WI38 (cell line): ENCODE data around the gene CEMIP.

Experiments
- H3K4me3 ChIP-seq: 2 replicates; pipeline ENCODE4 v1.5.1; 2011; ENCODE audit warnings: low read depth, mild to moderate bottlenecking, control low read depth, low read length
- TF ChIP-seq, protein P1 (sequence below): IDR thresholded peaks from 2 replicates; pipeline ENCODE4 v1.5.1; 2012; ENCODE audit warnings: low read depth, mild to moderate bottlenecking, control low read depth, low read length

CEMIP gene

DNA sequence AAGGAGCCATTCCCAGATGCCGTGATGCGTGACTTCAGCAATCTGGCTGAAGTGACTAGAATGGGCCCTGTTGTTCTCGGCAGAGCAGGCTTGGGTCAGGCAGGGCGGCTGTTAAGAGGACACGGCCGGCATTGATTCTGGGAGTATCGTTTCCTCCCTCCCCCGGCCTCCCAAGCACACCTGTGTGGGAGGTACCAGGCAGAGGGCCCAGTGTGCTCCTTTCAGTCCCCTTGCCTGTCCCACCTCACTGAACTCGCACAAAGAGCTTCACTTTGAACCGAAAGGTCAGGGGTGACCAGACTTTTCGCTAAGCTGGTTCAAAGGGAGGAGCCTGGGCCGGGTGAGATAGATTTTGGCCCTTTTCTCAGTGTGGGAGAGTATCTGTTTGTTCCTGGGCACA, 92.7 kb downstream of the CEMIP start:
- no peak overlapping the region for H3K4me3 ChIP-seq
- TF ChIP-seq, protein P1, sequence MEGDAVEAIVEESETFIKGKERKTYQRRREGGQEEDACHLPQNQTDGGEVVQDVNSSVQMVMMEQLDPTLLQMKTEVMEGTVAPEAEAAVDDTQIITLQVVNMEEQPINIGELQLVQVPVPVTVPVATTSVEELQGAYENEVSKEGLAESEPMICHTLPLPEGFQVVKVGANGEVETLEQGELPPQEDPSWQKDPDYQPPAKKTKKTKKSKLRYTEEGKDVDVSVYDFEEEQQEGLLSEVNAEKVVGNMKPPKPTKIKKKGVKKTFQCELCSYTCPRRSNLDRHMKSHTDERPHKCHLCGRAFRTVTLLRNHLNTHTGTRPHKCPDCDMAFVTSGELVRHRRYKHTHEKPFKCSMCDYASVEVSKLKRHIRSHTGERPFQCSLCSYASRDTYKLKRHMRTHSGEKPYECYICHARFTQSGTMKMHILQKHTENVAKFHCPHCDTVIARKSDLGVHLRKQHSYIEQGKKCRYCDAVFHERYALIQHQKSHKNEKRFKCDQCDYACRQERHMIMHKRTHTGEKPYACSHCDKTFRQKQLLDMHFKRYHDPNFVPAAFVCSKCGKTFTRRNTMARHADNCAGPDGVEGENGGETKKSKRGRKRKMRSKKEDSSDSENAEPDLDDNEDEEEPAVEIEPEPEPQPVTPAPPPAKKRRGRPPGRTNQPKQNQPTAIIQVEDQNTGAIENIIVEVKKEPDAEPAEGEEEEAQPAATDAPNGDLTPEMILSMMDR: no peak

DNA sequence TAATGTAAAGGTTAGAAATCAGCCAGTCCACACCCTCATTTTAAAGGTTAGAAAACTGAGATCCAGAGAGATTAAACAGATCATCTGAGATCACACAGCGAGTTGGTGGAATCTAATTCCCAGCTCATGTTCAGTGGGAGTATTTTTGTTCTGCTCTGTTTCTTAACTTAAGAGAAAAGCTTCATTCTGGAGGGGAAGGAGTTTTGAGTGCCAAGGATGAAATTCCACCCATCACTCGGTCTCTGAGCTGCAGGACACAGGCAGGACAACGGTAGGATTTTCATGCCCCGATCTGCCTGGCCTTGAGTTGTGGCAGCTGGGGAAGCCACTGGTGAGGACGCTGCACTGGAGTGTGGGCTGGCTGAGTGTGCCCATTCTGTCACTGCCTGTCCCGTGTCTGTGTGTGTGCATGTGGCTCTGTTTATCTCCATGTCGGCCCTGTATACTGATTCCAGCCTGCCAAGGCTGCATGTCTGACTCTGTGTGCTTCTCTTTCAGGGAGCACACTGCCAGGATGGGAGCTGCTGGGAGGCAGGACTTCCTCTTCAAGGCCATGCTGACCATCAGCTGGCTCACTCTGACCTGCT, 94.3 kb downstream of the CEMIP start:
- TF ChIP-seq, protein P1: no peak
- no peak overlapping the region for H3K4me3 ChIP-seq

DNA sequence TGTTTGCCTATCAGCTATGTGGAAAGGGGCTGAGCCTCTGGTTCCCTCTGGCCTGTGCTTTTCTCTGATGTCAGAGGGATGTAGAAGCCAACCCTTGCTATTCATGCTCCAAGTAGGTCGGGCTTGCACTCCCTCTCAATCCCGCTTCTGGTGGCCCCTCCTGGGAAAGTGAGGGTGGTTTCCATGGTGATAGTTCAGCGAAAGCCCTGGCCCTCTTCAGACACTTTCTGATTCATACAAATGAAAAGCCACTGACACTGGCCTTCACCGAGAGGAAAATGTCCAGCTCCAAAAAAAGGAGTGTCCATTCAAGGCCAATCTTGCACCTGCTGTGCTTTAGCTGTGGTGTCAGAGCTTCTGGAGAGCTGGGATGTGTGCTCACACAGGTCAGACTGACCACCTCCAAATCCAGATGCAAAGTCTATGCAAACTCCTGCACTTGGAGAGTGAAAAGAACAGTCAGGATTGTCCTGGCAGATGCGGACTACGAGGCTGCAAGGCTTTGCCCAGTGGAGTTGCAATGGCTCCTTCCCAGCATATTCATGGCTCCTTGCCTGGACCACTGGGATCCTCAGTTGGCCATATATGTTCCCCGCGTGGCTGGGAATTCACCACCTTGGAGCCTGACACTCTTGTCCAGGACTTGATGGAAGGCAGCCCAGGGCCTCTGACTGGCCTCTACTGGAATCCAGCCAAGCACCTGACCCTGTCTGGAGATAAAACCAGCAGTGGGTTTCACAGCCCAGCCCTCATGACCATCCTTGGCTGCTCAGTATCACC, 96.6 kb downstream of the CEMIP start:
- H3K4me3 ChIP-seq: no peak overlapping the region
- TF ChIP-seq, protein P1: no peak

DNA sequence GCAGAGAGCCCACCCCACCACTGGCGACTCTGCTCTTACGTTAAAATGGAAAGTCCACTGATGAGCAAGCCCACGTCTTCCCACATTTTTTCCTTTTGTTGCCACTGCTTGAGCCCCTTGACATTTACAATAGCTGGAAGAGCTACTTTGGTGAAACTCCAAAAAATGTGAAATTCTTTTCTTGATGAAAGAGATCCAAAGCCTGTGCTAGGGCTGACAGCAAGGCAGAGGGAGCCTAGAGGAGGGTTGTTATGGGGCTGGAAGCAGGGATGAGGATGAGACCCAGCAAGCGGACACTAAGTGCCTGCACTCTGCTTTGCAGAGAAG, 97.1 kb downstream of the CEMIP start:
- TF ChIP-seq, protein P1: no peak
- no peak overlapping the region for H3K4me3 ChIP-seq

DNA sequence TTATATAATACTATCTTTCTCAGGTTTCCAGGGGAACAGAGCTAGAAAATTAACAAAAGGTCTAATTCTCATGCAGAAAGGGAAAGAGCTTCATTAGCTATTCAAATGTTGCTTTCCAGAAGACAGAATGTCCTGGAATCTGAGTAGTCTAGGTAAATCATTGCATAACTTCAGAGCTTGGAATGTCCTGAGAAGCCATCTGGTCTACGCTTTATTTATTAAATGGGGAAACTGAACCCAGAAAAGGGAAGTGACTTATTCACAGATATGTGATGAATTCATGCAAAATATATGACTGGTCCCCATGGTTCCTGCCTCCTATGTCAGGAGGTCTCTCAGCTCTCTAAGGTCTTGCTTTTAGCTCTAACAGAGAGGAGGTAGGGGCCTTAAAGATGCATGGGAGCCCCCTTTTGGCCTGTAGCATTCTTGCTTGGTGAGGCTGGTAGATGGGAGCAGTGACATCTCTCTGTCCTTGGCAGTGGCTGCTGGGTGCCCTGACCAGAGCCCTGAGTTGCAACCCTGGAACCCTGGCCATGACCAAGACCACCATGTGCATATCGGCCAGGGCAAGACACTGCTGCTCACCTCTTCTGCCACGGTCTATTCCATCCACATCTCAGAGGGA, 99.2 kb downstream of the CEMIP start:
- TF ChIP-seq, protein P1: no peak
- H3K4me3 ChIP-seq: no peak overlapping the region

DNA sequence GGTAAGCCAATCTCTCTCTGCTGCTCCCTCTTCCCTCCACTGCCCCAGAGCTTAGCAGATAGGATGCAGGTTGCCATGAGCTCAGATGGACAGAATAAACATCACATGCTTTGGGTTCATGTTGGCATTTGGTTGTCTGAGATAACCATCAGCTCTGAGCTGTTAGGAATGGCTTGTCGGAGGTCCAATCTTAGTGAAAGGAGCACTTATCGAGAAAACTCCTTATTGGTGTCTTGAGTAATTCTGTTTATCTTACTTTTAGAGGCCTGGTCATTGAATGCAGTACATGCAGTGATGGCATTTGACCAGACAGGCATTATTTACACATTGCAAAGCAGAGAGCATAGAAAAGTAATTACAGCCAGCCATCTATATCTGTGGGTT, 99.7 kb downstream of the CEMIP start:
- TF ChIP-seq, protein P1: no peak
- H3K4me3 ChIP-seq: no peak overlapping the region

DNA sequence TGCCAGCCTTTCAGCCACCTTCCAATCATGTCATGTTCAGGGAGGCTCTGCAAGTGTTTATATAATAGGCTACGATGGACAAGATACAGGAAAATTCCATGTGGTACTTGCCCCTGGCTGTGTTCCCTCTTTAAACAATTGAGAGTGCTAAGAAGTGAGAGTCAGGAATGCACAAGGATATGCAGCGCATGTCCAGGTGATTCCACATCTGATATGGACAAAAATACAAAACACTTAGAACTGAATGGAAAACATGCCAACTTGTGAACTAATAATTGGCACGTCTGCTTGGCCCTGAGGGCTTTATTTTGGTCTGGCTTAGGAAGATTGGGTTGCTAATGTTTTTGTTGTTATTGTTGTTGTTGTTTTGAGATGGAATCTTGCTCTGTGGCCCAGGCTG, 100.9 kb downstream of the CEMIP start:
- no peak overlapping the region for H3K4me3 ChIP-seq
- TF ChIP-seq, protein P1: no peak
